Measurements from ENCODE around the gene BPIFB4. TPM values are rescaled to one million over a fixed set of nuclear protein-coding genes. Genes with fewer than 3 reads are reported as not detected.
A peak's percentile ranks its signal among the peaks of the same experiment; 100 is the strongest.

BPIFB4 gene
- total RNA-seq, 1 donor from 2014 or later = not detected

- TF ChIP-seq, protein P1, sequence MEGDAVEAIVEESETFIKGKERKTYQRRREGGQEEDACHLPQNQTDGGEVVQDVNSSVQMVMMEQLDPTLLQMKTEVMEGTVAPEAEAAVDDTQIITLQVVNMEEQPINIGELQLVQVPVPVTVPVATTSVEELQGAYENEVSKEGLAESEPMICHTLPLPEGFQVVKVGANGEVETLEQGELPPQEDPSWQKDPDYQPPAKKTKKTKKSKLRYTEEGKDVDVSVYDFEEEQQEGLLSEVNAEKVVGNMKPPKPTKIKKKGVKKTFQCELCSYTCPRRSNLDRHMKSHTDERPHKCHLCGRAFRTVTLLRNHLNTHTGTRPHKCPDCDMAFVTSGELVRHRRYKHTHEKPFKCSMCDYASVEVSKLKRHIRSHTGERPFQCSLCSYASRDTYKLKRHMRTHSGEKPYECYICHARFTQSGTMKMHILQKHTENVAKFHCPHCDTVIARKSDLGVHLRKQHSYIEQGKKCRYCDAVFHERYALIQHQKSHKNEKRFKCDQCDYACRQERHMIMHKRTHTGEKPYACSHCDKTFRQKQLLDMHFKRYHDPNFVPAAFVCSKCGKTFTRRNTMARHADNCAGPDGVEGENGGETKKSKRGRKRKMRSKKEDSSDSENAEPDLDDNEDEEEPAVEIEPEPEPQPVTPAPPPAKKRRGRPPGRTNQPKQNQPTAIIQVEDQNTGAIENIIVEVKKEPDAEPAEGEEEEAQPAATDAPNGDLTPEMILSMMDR (IDR thresholded peaks at IDR 0.05) = no peak
- Histone ChIP-seq H3K27me3 (no peaks in the 10 kb centered on the region), H3K4me3 (no peak overlapping the region), H3K27ac (no peak overlapping the region), H3K36me3 (no peaks in the 10 kb centered on the region), H3K9me3 (no peaks in the 10 kb centered on the region), H3K4me1 (no peaks in the 10 kb centered on the region)
- DNase-seq (no peak), ATAC-seq (no peak)
- intact Hi-C loops (cut with DNase I) = no loop called here
These were observed 11.6 kb upstream of the BPIFB4 start for GRCh38 chr20:33067806-33068205.

DNA sequence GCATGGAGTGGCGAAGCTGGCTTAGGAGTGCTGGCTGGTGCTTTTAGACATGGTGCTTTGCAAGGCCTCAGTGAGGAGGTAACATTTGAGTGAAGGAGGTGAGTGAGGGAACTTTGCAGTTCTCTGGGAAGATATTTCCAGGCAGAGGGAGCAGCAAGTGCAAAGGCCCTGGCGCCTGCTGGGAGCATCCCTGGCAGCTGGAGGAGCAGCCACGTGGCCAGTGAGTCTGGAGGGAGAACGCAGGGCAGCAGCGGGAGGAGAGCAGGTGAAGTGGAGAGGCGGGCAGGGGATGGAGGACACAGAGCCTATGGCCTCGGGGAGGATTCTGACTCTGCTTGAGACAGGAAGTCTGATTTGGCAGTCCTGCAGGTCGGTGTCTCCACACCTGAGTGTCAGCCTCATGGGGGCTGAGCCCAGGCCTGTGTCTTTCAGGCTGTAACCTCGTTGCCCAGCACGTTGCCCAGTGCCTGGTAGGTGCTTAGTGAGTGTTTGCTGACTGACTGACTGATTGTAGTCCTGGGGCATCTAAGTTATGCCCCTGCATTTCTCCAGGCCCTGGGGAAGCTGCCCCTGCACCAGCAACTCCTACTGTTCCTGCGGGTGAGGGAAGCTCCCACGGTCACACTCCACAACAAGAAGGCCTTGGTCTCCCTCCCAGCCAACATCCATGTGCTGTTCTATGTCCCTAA is 11.0 kb upstream of the BPIFB4 start:
- intact Hi-C loops (cut with DNase I) = no loop called here
- Histone ChIP-seq H3K4me3 (no peak overlapping the region), H3K27ac (no peak overlapping the region), H3K27me3 (no peaks in the 10 kb centered on the region), H3K36me3 (no peaks in the 10 kb centered on the region), H3K4me1 (no peaks in the 10 kb centered on the region), H3K9me3 (no peaks in the 10 kb centered on the region)
- TF ChIP-seq, protein P1 (IDR thresholded peaks at IDR 0.05) = no peak
- ATAC-seq (no peak), DNase-seq (no peak)

GRCh38 chr20:33069673-33070072 is 9.8 kb upstream of the BPIFB4 start:
- no peaks in the 10 kb centered on the region for H3K4me1 ChIP-seq
- H3K27ac ChIP-seq = no peak overlapping the region
- H3K4me3 ChIP-seq = no peak overlapping the region
- no peaks in the 10 kb centered on the region for H3K9me3 ChIP-seq
- DNase-seq = no peak
- TF ChIP-seq, protein P1 (IDR thresholded peaks at IDR 0.05) = no peak
- ATAC-seq = no peak
- no peaks in the 10 kb centered on the region for H3K36me3 ChIP-seq
- H3K27me3 ChIP-seq = no peaks in the 10 kb centered on the region
- intact Hi-C loops (cut with DNase I) = no loop called here

GRCh38 chr20:33070111-33071053 is 9.1 kb upstream of the BPIFB4 start:
- intact Hi-C loops (cut with DNase I) = no loop called here
- TF ChIP-seq, protein P1 (IDR thresholded peaks at IDR 0.05) = no peak
- H3K27me3 ChIP-seq = no peaks in the 10 kb centered on the region
- peak; percentile 44 for DNase-seq
- no peaks in the 10 kb centered on the region for H3K36me3 ChIP-seq
- ATAC-seq = no peak
- H3K4me3 ChIP-seq = no peak overlapping the region
- no peaks in the 10 kb centered on the region for H3K4me1 ChIP-seq
- H3K27ac ChIP-seq = no peak overlapping the region
- H3K9me3 ChIP-seq = no peaks in the 10 kb centered on the region

DNA sequence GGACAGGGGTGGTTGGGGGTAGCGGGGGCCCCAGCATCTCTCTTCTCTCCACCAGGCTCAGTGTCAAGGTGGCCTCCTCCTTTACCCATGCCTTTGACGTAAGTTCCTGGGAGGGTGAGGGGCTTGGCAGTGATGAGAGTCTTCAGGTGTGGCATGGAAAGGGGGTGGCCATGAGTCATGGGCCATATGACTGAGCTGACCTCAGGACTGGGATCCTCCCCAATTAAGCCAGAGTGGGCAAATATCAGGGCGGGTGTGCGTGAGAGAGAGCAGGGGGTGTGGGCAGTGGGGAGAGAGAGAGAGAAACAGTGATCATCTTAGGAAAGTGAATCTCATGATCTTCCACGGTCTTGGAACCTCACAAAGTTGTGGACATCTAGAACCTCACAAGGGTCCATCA is 8.2 kb upstream of the BPIFB4 start:
- no peaks in the 10 kb centered on the region for H3K36me3 ChIP-seq
- H3K4me3 ChIP-seq = no peak overlapping the region
- no peaks in the 10 kb centered on the region for H3K27me3 ChIP-seq
- H3K4me1 ChIP-seq = no peaks in the 10 kb centered on the region
- TF ChIP-seq, protein P1 (IDR thresholded peaks at IDR 0.05) = no peak
- ATAC-seq (no peak), DNase-seq (no peak)
- H3K9me3 ChIP-seq = no peaks in the 10 kb centered on the region
- intact Hi-C loops (cut with DNase I) = no loop called here
- no peak overlapping the region for H3K27ac ChIP-seq

All from upper lobe of right lung (tissue), 1 donor.